OCI-LY3 (cell line): ENCODE data around the gene DLD.

Experiments used
- H2AFZ ChIP-seq: fragments of 200-600, 300-600 bp; shearing (Covaris generic); 2 replicates; pipeline ENCODE4 v1.6.0; 2014; ENCODE audit warnings: antibody characterized with exemption, low read depth, low read length
- H3K27ac ChIP-seq: fragments of 200-600, 300-600 bp; sonication (generic); 2 replicates; pipeline ENCODE4 v1.5.1; 2014; ENCODE audit warnings: mild to moderate bottlenecking, low read length, moderate library complexity, mixed read lengths
- H3K27me3 ChIP-seq: fragments of 200-600, 300-600 bp; sonication (generic); 2 replicates; pipeline ENCODE4 v1.6.1; 2014; ENCODE audit warnings: low read depth, low read length, mixed read lengths
- H3K36me3 ChIP-seq: fragments of 200-600, 300-600 bp; sonication (generic); replicated peaks from 2 replicates; pipeline ENCODE3; 2014; ENCODE audit warnings: low read depth, low read length, mixed read lengths
- H3K4me1 ChIP-seq: fragments of 300-600, 200-600 bp; sonication (generic); 2 replicates; pipeline ENCODE4 v1.6.1; 2014; ENCODE audit warnings: low read length, mixed read lengths
- H3K4me2 ChIP-seq: fragments of 200-600, 300-600 bp; sonication (generic); 2 replicates; pipeline ENCODE4 v1.6.1; 2014; ENCODE audit warnings: low read length, mixed read lengths
- H3K4me3 ChIP-seq: fragments of 300-600, 200-600 bp; sonication (generic); 2 replicates; pipeline ENCODE4 v1.5.1; 2014; ENCODE audit warnings: antibody characterized with exemption, mild to moderate bottlenecking, low read length, moderate library complexity
- H3K79me2 ChIP-seq: fragments of 300-600, 200-600 bp; shearing (Covaris generic); 2 replicates; pipeline ENCODE4 v1.6.1; 2014; ENCODE audit warnings: mild to moderate bottlenecking, low read length, mixed read lengths
- H3K9ac ChIP-seq: fragments of 300-600, 200-600 bp; shearing (Covaris generic); 2 replicates; pipeline ENCODE4 v1.6.0; 2014; ENCODE audit warnings: mild to moderate bottlenecking, low read length, moderate library complexity
- H3K9me3 ChIP-seq: fragments of 200-600, 300-600 bp; shearing (Covaris generic); 2 replicates; pipeline ENCODE4 v1.6.1; 2014; ENCODE audit warnings: low read length, mixed read lengths; ENCODE audit not compliant: insufficient read depth
- H4K20me1 ChIP-seq: fragments of 200-600, 300-600 bp; sonication (generic); 2 replicates; pipeline ENCODE4 v1.6.1; 2016; ENCODE audit warnings: low read length, mixed read lengths; ENCODE audit not compliant: insufficient read depth
- CTCF ChIP-seq: fragments of 200-600, 300-600 bp; sonication (generic); IDR thresholded peaks from 2 replicates; pipeline ENCODE4 v1.5.1; 2014; ENCODE audit warnings: antibody characterized with exemption, low read length, low read depth
- EZH2phosphoT487 ChIP-seq: fragments of 200-600 bp; shearing (Covaris generic); IDR thresholded peaks from 2 replicates; pipeline ENCODE4 v1.6.1; 2018; ENCODE audit warnings: antibody characterized with exemption, mixed run types, low read depth

DLD gene

GRCh38 chr7:107867858-107868466, 23.0 kb upstream of the DLD start:
- Histone ChIP-seq H3K4me3 (no peak overlapping the region), H3K9me3 (no peaks in the 10 kb centered on the region), H3K27ac (no peak overlapping the region), H4K20me1 (no peaks in the 10 kb centered on the region), H3K4me1 (no peaks in the 10 kb centered on the region), H3K79me2 (no peaks in the 10 kb centered on the region), H2AFZ (no peak overlapping the region), H3K36me3 (no peaks in the 10 kb centered on the region), H3K27me3 (peaks cover 11% of the 10 kb centered on the region), H3K4me2 (no peak overlapping the region), H3K9ac (no peak overlapping the region)
- TF ChIP-seq EZH2phosphoT487 (no peak), CTCF (no peak)

- no peak for TF ChIP-seq EZH2phosphoT487
- no peak for TF ChIP-seq CTCF
Observed at GRCh38 chr7:107870427-107871000, 20.5 kb upstream of the DLD start.

GRCh38 chr7:107874111-107874510, 16.9 kb upstream of the DLD start:
- Histone ChIP-seq H2AFZ (no peak overlapping the region), H3K27ac (no peak overlapping the region), H3K4me2 (no peak overlapping the region), H3K9me3 (no peaks in the 10 kb centered on the region), H3K9ac (no peak overlapping the region), H3K79me2 (no peaks in the 10 kb centered on the region), H3K27me3 (peaks cover 23% of the 10 kb centered on the region), H3K4me1 (peaks cover 7% of the 10 kb centered on the region), H3K4me3 (no peak overlapping the region), H4K20me1 (no peaks in the 10 kb centered on the region), H3K36me3 (no peaks in the 10 kb centered on the region)
- no peak for TF ChIP-seq CTCF
- TF ChIP-seq EZH2phosphoT487 = no peak

More at GRCh38 chr7:107870427-107871000, 20.5 kb upstream of the DLD start:
- Histone ChIP-seq H3K9ac (no peak overlapping the region), H3K36me3 (no peaks in the 10 kb centered on the region), H2AFZ (no peak overlapping the region), H3K27ac (no peak overlapping the region), H3K79me2 (no peaks in the 10 kb centered on the region), H4K20me1 (no peaks in the 10 kb centered on the region), H3K4me2 (no peak overlapping the region), H3K4me3 (no peak overlapping the region), H3K27me3 (peaks cover 10% of the 10 kb centered on the region), H3K9me3 (no peaks in the 10 kb centered on the region), H3K4me1 (no peaks in the 10 kb centered on the region)

GRCh38 chr7:107874605-107875446, 16.2 kb upstream of the DLD start:
- Histone ChIP-seq H3K4me3 (no peak overlapping the region), H3K27ac (no peak overlapping the region), H3K4me1 (peaks cover 7% of the 10 kb centered on the region), H2AFZ (no peak overlapping the region), H3K27me3 (peaks cover 23% of the 10 kb centered on the region), H3K9ac (no peak overlapping the region), H3K4me2 (no peak overlapping the region), H3K79me2 (no peaks in the 10 kb centered on the region), H3K9me3 (no peaks in the 10 kb centered on the region), H4K20me1 (no peaks in the 10 kb centered on the region), H3K36me3 (no peaks in the 10 kb centered on the region)
- TF ChIP-seq CTCF (peak; percentile 73), EZH2phosphoT487 (no peak)
